ENCODE measurements around the gene ISL2. TPM values are rescaled to one million over a fixed set of nuclear protein-coding genes. Genes with fewer than 3 reads are reported as not detected.
A peak's percentile ranks its signal among the peaks of the same experiment; 100 is the strongest.

Gene ISL2
- total and polyA plus RNA-seq, 2 of the 4 experiments (the other 2 are of a cell fraction): 1.3 to 3.6 TPM

DNA sequence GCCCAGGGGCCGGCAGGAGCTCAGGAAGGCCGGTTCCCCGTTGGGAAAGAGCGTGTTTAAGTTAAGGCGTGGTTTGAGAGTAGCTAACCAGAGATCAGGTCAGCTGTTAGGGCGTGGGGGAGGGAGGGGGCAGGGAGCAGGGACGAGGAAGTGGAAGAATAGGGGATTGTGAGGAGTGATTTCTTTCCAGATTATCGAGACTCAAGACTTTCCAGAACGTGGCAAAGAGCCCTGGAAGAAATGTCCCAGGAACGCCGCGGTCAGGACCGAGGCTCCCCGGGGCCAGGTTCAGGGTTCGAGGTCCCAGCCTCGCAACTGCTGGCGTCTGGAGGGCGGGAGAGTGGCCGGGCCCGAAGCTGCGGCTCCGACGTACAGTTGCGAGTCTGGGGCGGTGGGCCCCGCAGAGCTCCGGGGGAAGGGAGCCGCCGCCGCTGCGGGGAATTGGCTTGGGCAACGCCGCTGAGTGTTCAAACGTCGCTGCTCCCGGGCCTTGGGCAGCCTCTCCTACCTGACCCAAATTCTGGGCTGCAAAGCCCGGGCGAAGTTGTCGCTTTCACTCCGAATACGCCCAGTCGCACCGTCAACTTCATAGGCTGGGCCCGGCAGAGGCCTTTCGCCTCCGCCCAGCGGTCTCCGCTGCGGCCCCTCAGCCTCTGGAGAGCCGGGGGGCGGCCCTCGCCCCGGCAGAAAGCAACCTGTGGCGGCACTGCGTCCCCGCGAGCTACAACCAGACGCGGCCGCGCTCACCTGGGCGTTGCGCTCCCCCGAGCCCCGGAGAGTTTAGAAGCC lies 9.5 kb downstream of the ISL2 start (continued):
- TF ChIP-seq MAZ (IDR thresholded peaks at IDR 0.05; ENCODE audit: borderline replicate concordance, low read depth, low read length): no peak
- TF ChIP-seq CEBPB (IDR thresholded peaks at IDR 0.05; ENCODE audit: low read depth, low read length): no peak

DNA sequence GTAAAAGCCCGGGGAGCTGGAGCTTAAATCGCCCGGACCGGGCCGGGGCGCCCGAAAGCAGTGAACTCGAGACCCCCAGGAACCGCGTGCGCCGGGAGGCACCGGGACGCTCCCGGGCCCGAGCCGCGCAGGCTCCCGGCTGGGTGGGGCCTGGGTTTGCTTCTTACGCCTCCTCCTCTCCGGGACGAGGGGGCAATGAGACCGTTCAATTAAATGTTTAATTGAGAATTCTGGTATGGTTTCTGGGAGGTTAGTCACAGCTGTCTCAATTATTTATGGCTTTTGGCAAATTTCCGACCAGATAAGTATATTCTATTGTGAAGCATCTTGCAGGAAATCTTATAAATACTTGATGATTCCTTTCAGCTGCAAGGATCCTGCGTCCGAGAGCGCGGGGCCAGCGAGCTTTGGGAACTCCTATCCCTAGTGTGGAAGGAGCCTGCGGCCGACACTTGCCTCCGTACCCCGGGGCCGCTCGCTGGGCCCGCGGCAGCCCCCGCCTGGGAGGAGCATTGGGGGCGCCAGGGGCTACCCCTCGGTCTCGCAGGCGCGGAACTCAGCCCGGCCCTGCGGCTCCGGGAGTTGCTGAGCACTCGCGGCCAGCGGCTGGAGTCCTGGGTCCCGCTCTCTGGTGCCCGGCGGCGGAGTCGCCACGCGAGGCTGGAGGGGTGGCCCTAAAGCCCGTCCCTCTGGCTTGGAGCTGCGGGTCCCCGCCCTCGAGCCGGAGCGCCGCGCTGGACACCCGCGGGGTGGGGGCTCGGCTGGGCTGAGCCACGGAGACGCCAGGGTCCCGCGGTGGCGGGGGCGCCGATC lies 10.3 kb downstream of the ISL2 start:
- Histone ChIP-seq H3K79me1 (ENCODE audit: low read depth in 1 of 2, low read length in 2 of 2) (no peaks in the 10 kb centered on the region), H2BK5ac (ENCODE audit: low read depth, low read length, poor library complexity, severe bottlenecking) (no peak overlapping the region), H3K9me3 (ENCODE audit: control insufficient read depth, insufficient read depth, low read length) (peaks cover 3% of the 10 kb centered on the region; the same call in 1 of the 2 replicates), H3K9ac (ENCODE audit: low read depth, low read length) (no peak overlapping the region; the same call in 1 of the 2 replicates), H2AFZ (replicated peaks; ENCODE audit: low read length, poor library complexity) (peak overlapping the region; percentile 83), H3K23ac (ENCODE audit: low read depth, low read length) (no peak overlapping the region), H3K14ac (replicated peaks; ENCODE audit: low read depth, low read length) (no peak overlapping the region), H4K91ac (ENCODE audit: insufficient read depth, low read depth, low read length) (no peak overlapping the region), H4K8ac (ENCODE audit: low read depth in 2 of 2, low read length in 2 of 2) (no peak overlapping the region), H2AK5ac (ENCODE audit: low read depth, low read length) (no peak overlapping the region), H2AK9ac (replicated peaks; ENCODE audit: low read depth, low read length, poor library complexity) (no peak overlapping the region), H3K18ac (ENCODE audit: low read depth, low read length) (no peak overlapping the region), H2BK15ac (ENCODE audit: low read depth, low read length) (no peak overlapping the region), H3K36me3 (ENCODE audit: control insufficient read depth, insufficient read depth, low read length) (peaks cover 7% of the 10 kb centered on the region), H3K4ac (ENCODE audit: low read depth, low read length) (no peak overlapping the region), H3K4me2 (ENCODE audit: low read depth, low read length) (peak overlapping the region; percentile 63), H4K20me1 (ENCODE audit: insufficient read depth, low read length) (peaks cover 6% of the 10 kb centered on the region; the same call in 1 of the 2 replicates), H3K27ac (ENCODE audit: insufficient read depth, low read length) (no peak overlapping the region), H3K56ac (ENCODE audit: extremely low read depth, insufficient read depth, low read length) (no peak overlapping the region), H2BK120ac (ENCODE audit: low read depth, low read length) (no peak overlapping the region), H3K4me1 (ENCODE audit: control insufficient read depth, insufficient read depth, low read length) (peaks cover 4% of the 10 kb centered on the region), H2BK20ac (ENCODE audit: low read depth, low read length) (no peak overlapping the region), H3K27me3 (ENCODE audit: control insufficient read depth, insufficient read depth, low read length) (peaks cover 13% of the 10 kb centered on the region), H3K9me1 (ENCODE audit: insufficient read depth, low read length) (no peaks in the 10 kb centered on the region; the same call in 1 of the 2 replicates), H3K4me3 (ENCODE audit: insufficient read depth, low read depth, low read length) (peak overlapping the region; percentile 32), H4K5ac (ENCODE audit: low read depth, low read length) (no peak overlapping the region)
- BruUV-seq (replicated peaks): no TSS peak
- CTCF ChIA-PET: no interaction called here
- peak; percentile 74 for ATAC-seq (ENCODE audit: low read depth)
- TF ChIP-seq NFE2L2 (IDR thresholded peaks at IDR 0.05; ENCODE audit: low read depth, low read length) (no peak), MAFK (IDR thresholded peaks at IDR 0.05; ENCODE audit: low read depth, low read length) (no peak), FOS (IDR thresholded peaks at IDR 0.05; ENCODE audit: low read depth, low read length) (no peak), MXI1 (IDR thresholded peaks at IDR 0.05; ENCODE audit: borderline replicate concordance, low read depth, low read length) (no peak), RAD21 (IDR thresholded peaks at IDR 0.05; ENCODE audit: low read length) (no peak), MAZ (IDR thresholded peaks at IDR 0.05; ENCODE audit: borderline replicate concordance, low read depth, low read length) (no peak)
- in situ Hi-C loops (cut with MboI; ENCODE audit: low sequenced_read_pairs): no loop called here
- WGBS, 2 experiments (ENCODE audit: extremely low coverage in 2 of 2, insufficient read length in 1 of 2): 2% methylated on average over 25 of the region's 74 CpGs; no CpG with 5 or more reads in 1 of the 2 experiments
- intact Hi-C loops (cut with micrococcal nuclease): loop anchor here (5.0 to 10.0 kb wide), 2 partner anchors 228 to 520 kb away; no protein-coding TSS in a partner anchor
- POLR2A ChIA-PET (ENCODE audit: unreplicated experiment): no interaction called here
- dilution Hi-C loops (cut with HindIII; ENCODE audit: low sequenced_read_pairs, unreplicated experiment): no loop called here
- DNase-seq: peak; percentile 51
